ENCODE measurements around the gene BICD2. TPM values are rescaled to one million over a fixed set of nuclear protein-coding genes. Genes with fewer than 3 reads are reported as not detected.

Gene BICD2
- total and polyA plus RNA-seq, 12 donors, result 9.3 to 33.8 (median 23.3) TPM

DNA sequence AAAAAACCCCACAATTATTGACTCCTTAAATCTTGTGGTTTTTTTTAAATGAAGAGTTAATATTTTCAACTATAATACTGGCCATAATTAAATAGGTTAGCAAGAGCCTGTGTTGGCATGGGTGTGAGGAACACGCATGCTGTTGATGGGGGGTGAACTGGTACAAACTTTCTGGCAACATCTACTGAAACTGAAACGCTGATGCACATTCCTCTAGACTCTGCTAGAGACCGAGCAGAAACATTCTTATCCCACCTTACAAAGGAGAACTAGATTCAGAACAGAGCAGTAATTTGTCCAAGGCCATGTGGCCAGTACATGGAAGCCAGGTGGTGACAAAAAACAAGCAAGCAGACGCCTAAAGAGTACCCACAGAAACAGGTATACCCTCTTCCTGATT, 2.4 kb downstream of the BICD2 start:
- no peaks in the 10 kb centered on the region for H3K9me3 ChIP-seq (replicated peaks in 1 of 3)
- H3K36me3 ChIP-seq (replicated peaks in 1 of 2), result no peaks in the 10 kb centered on the region
- H3K27me3 ChIP-seq, result no peaks in the 10 kb centered on the region
- no peak overlapping the region for H3K27ac ChIP-seq
- intact Hi-C loops (cut with DNase I), result loop anchor here (10.0 kb wide), 1 partner anchor 47 kb away; no protein-coding TSS in a partner anchor
- WGBS, 4 donors, result 48 to 56% (median 55%) methylated on average over 4 of the region's 4 CpGs
- TF ChIP-seq CTCF (IDR thresholded peaks at IDR 0.05) (no peak), POLR2A (IDR thresholded peaks at IDR 0.05) (no peak)
- DNase-seq, result peak in 1 of 7 donors; percentile 40
- peaks cover 15 to 48% of the 10 kb centered on the region in 2 donors for H3K4me1 ChIP-seq (replicated peaks in 1 of 2)
- H3K4me3 ChIP-seq, result no peak overlapping the region

GRCh38 chr9:92761686-92762085, 2.9 kb downstream of the BICD2 start:
- H3K27ac ChIP-seq, result no peak overlapping the region
- intact Hi-C loops (cut with DNase I), result loop anchor here (10.0 kb wide), 1 partner anchor 47 kb away; no protein-coding TSS in a partner anchor

DNA sequence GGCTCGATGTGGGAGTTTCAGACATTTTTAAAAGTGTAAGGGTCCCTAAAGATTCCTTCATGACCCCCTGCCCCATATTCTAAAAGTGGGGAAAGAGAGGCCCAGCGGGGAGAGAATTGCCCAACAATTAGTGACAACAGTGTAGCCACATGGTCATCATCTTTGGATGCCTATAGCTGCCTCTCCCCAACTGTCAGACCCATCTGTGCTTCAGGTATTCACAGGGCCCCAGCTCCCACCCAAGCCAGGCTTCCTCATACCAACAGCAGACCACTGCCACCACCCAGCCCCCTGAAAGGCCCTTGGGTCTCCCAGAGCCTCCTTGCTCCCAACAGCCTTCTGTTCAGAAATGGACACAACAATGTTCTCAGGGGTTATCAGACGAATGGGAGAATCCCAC, 4.1 kb downstream of the BICD2 start:
- H3K4me1 ChIP-seq (replicated peaks in 1 of 2), result peaks cover 8 to 38% of the 10 kb centered on the region in 2 donors
- DNase-seq, result peak in 1 of 7 donors; percentile 50
- intact Hi-C loops (cut with DNase I), result loop anchor here (10.0 kb wide), 1 partner anchor 46 kb away; no protein-coding TSS in a partner anchor
- no peak overlapping the region for H3K4me3 ChIP-seq
- H3K27ac ChIP-seq, result peak overlapping the region in 2 of 5 donors; percentile 0 to 3
- H3K36me3 ChIP-seq (replicated peaks in 1 of 2), result no peaks in the 10 kb centered on the region
- H3K27me3 ChIP-seq, result no peaks in the 10 kb centered on the region
- no peaks in the 10 kb centered on the region for H3K9me3 ChIP-seq (replicated peaks in 1 of 3)
- TF ChIP-seq POLR2A (IDR thresholded peaks at IDR 0.05) (no peak), CTCF (IDR thresholded peaks at IDR 0.05) (no peak)
- 44 to 64% (median 51%) methylated on average over 3 of the region's 3 CpGs for WGBS, 4 donors

More at GRCh38 chr9:92761686-92762085, 2.9 kb downstream of the BICD2 start:
- peaks cover 15 to 48% of the 10 kb centered on the region in 2 donors for H3K4me1 ChIP-seq (replicated peaks in 1 of 2)
- no peaks in the 10 kb centered on the region for H3K27me3 ChIP-seq
- no peaks in the 10 kb centered on the region for H3K9me3 ChIP-seq (replicated peaks in 1 of 3)
- TF ChIP-seq CTCF (IDR thresholded peaks at IDR 0.05) (no peak), POLR2A (IDR thresholded peaks at IDR 0.05) (no peak)
- H3K36me3 ChIP-seq (replicated peaks in 1 of 2), result no peaks in the 10 kb centered on the region
- 68 to 74% (median 72%) methylated on average over 6 of the region's 6 CpGs for WGBS, 4 donors
- H3K4me3 ChIP-seq, result no peak overlapping the region
- peak in 1 of 7 donors; percentile 36 for DNase-seq

DNA sequence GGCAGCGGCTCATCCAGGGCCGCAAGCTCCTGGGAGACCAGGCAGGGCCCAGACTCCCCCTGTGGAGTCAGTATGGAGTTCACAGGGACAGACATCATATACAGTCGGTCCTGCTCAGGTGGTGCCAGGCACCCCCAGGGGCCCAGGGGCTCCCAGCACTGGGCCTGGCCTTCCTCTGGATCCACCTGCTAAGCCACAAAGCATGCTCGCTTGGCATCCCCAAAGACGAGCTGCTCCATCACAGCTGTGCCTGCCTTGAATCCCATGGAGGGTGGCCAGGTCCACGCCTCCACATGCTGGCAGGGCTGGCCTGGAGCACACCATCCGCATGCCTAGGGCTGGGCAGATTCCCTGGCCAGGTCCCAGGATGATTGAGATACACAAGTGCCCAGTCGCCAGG, 4.6 kb downstream of the BICD2 start:
- H3K27me3 ChIP-seq, result no peaks in the 10 kb centered on the region
- H3K4me1 ChIP-seq (replicated peaks in 1 of 2), result peaks cover 8 to 37% of the 10 kb centered on the region in 2 donors
- peak; percentile 83 to 95 (median 93) for DNase-seq
- H3K9me3 ChIP-seq (replicated peaks in 1 of 3), result no peaks in the 10 kb centered on the region
- H3K4me3 ChIP-seq, result no peak overlapping the region
- intact Hi-C loops (cut with DNase I), result loop anchor here (10.0 kb wide), 1 partner anchor 45 kb away; no protein-coding TSS in a partner anchor
- TF ChIP-seq CTCF (IDR thresholded peaks at IDR 0.05) (no peak), POLR2A (IDR thresholded peaks at IDR 0.05) (no peak)
- WGBS, 4 donors, result 11 to 60% (median 49%) methylated on average over 2 to 8 of the region's 8 CpGs
- H3K27ac ChIP-seq, result peak overlapping the region in 1 of 5 donors; percentile 3
- H3K36me3 ChIP-seq (replicated peaks in 1 of 2), result no peaks in the 10 kb centered on the region

All from adrenal gland (tissue), 12 donors.